ENCODE data around the gene FSTL1.

The FSTL1 gene

GRCh38 chr3:120436523-120437050, 14.2 kb downstream of the FSTL1 start:
- Histone ChIP-seq H3K4me3 (ENCODE audit: low read depth, low read length) (no peak overlapping the region), H3K27me3 (ENCODE audit: control insufficient read depth, insufficient read depth, low read length) (no peaks in the 10 kb centered on the region), H3K36me3 (ENCODE audit: control insufficient read depth, insufficient read depth, low read length) (no peaks in the 10 kb centered on the region), H3K4me1 (ENCODE audit: control insufficient read depth, insufficient read depth, low read length) (peaks cover 23% of the 10 kb centered on the region), H3K9me3 (ENCODE audit: control insufficient read depth, insufficient read depth, low read length) (no peaks in the 10 kb centered on the region), H3K9ac (ENCODE audit: low read depth, low read length) (no peak overlapping the region)

- H3K4me3 ChIP-seq (ENCODE audit: low read depth, low read length) = no peak overlapping the region
- H3K9me3 ChIP-seq (ENCODE audit: control insufficient read depth, insufficient read depth, low read length) = no peaks in the 10 kb centered on the region
- H3K27me3 ChIP-seq (ENCODE audit: control insufficient read depth, insufficient read depth, low read length) = no peaks in the 10 kb centered on the region
- no peak overlapping the region for H3K9ac ChIP-seq (ENCODE audit: low read depth, low read length)
- no peaks in the 10 kb centered on the region for H3K36me3 ChIP-seq (ENCODE audit: control insufficient read depth, insufficient read depth, low read length)
- peaks cover 23% of the 10 kb centered on the region for H3K4me1 ChIP-seq (ENCODE audit: control insufficient read depth, insufficient read depth, low read length)
These were observed 15.2 kb downstream of the FSTL1 start for GRCh38 chr3:120435621-120436020.

- H3K4me3 ChIP-seq (ENCODE audit: low read depth, low read length) = no peak overlapping the region
- no peaks in the 10 kb centered on the region for H3K27me3 ChIP-seq (ENCODE audit: control insufficient read depth, insufficient read depth, low read length)
- peaks cover 3% of the 10 kb centered on the region for H3K36me3 ChIP-seq (ENCODE audit: control insufficient read depth, insufficient read depth, low read length)
- H3K4me1 ChIP-seq (ENCODE audit: control insufficient read depth, insufficient read depth, low read length) = peaks cover 23% of the 10 kb centered on the region
- no peak overlapping the region for H3K9ac ChIP-seq (ENCODE audit: low read depth, low read length)
- H3K9me3 ChIP-seq (ENCODE audit: control insufficient read depth, insufficient read depth, low read length) = no peaks in the 10 kb centered on the region
These were observed 17.0 kb downstream of the FSTL1 start for GRCh38 chr3:120433662-120434331.

- Histone ChIP-seq H3K27me3 (ENCODE audit: control insufficient read depth, insufficient read depth, low read length) (no peaks in the 10 kb centered on the region), H3K4me3 (ENCODE audit: low read depth, low read length) (no peak overlapping the region), H3K36me3 (ENCODE audit: control insufficient read depth, insufficient read depth, low read length) (peaks cover 3% of the 10 kb centered on the region), H3K9ac (ENCODE audit: low read depth, low read length) (no peak overlapping the region), H3K4me1 (ENCODE audit: control insufficient read depth, insufficient read depth, low read length) (peaks cover 23% of the 10 kb centered on the region), H3K9me3 (ENCODE audit: control insufficient read depth, insufficient read depth, low read length) (no peaks in the 10 kb centered on the region)
These were observed 18.5 kb downstream of the FSTL1 start for GRCh38 chr3:120432150-120432860.

- Histone ChIP-seq H3K36me3 (ENCODE audit: control insufficient read depth, insufficient read depth, low read length) (peaks cover 3% of the 10 kb centered on the region), H3K9me3 (ENCODE audit: control insufficient read depth, insufficient read depth, low read length) (no peaks in the 10 kb centered on the region), H3K27me3 (ENCODE audit: control insufficient read depth, insufficient read depth, low read length) (no peaks in the 10 kb centered on the region), H3K9ac (ENCODE audit: low read depth, low read length) (no peak overlapping the region), H3K4me1 (ENCODE audit: control insufficient read depth, insufficient read depth, low read length) (peaks cover 13% of the 10 kb centered on the region), H3K4me3 (ENCODE audit: low read depth, low read length) (no peak overlapping the region)
These were observed 20.9 kb downstream of the FSTL1 start for GRCh38 chr3:120429921-120430361.

GRCh38 chr3:120428924-120429323, 21.9 kb downstream of the FSTL1 start:
- peaks cover 13% of the 10 kb centered on the region for H3K4me1 ChIP-seq (ENCODE audit: control insufficient read depth, insufficient read depth, low read length)
- no peak overlapping the region for H3K4me3 ChIP-seq (ENCODE audit: low read depth, low read length)
- H3K27me3 ChIP-seq (ENCODE audit: control insufficient read depth, insufficient read depth, low read length) = no peaks in the 10 kb centered on the region
- no peaks in the 10 kb centered on the region for H3K9me3 ChIP-seq (ENCODE audit: control insufficient read depth, insufficient read depth, low read length)
- no peak overlapping the region for H3K9ac ChIP-seq (ENCODE audit: low read depth, low read length)
- H3K36me3 ChIP-seq (ENCODE audit: control insufficient read depth, insufficient read depth, low read length) = peaks cover 3% of the 10 kb centered on the region

GRCh38 chr3:120427201-120427600, 23.6 kb downstream of the FSTL1 start:
- Histone ChIP-seq H3K36me3 (ENCODE audit: control insufficient read depth, insufficient read depth, low read length) (peaks cover 3% of the 10 kb centered on the region), H3K27me3 (ENCODE audit: control insufficient read depth, insufficient read depth, low read length) (no peaks in the 10 kb centered on the region), H3K9me3 (ENCODE audit: control insufficient read depth, insufficient read depth, low read length) (no peaks in the 10 kb centered on the region), H3K9ac (ENCODE audit: low read depth, low read length) (no peak overlapping the region), H3K4me1 (ENCODE audit: control insufficient read depth, insufficient read depth, low read length) (peaks cover 6% of the 10 kb centered on the region), H3K4me3 (ENCODE audit: low read depth, low read length) (no peak overlapping the region)

GRCh38 chr3:120425572-120426250, 25.1 kb downstream of the FSTL1 start:
- H3K9ac ChIP-seq (ENCODE audit: low read depth, low read length) = no peak overlapping the region
- H3K4me1 ChIP-seq (ENCODE audit: control insufficient read depth, insufficient read depth, low read length) = no peaks in the 10 kb centered on the region
- H3K27me3 ChIP-seq (ENCODE audit: control insufficient read depth, insufficient read depth, low read length) = no peaks in the 10 kb centered on the region
- H3K9me3 ChIP-seq (ENCODE audit: control insufficient read depth, insufficient read depth, low read length) = no peaks in the 10 kb centered on the region
- H3K36me3 ChIP-seq (ENCODE audit: control insufficient read depth, insufficient read depth, low read length) = peaks cover 3% of the 10 kb centered on the region
- H3K4me3 ChIP-seq (ENCODE audit: low read depth, low read length) = no peak overlapping the region

- peaks cover 3% of the 10 kb centered on the region for H3K36me3 ChIP-seq (ENCODE audit: control insufficient read depth, insufficient read depth, low read length)
- no peak overlapping the region for H3K9ac ChIP-seq (ENCODE audit: low read depth, low read length)
- H3K4me1 ChIP-seq (ENCODE audit: control insufficient read depth, insufficient read depth, low read length) = no peaks in the 10 kb centered on the region
- no peaks in the 10 kb centered on the region for H3K27me3 ChIP-seq (ENCODE audit: control insufficient read depth, insufficient read depth, low read length)
- no peak overlapping the region for H3K4me3 ChIP-seq (ENCODE audit: low read depth, low read length)
- H3K9me3 ChIP-seq (ENCODE audit: control insufficient read depth, insufficient read depth, low read length) = no peaks in the 10 kb centered on the region
These were observed 25.7 kb downstream of the FSTL1 start for GRCh38 chr3:120424976-120425570.

GRCh38 chr3:120424506-120424905, 26.3 kb downstream of the FSTL1 start:
- no peaks in the 10 kb centered on the region for H3K36me3 ChIP-seq (ENCODE audit: control insufficient read depth, insufficient read depth, low read length)
- H3K4me1 ChIP-seq (ENCODE audit: control insufficient read depth, insufficient read depth, low read length) = peaks cover under 1% of the 10 kb centered on the region
- no peaks in the 10 kb centered on the region for H3K27me3 ChIP-seq (ENCODE audit: control insufficient read depth, insufficient read depth, low read length)
- no peaks in the 10 kb centered on the region for H3K9me3 ChIP-seq (ENCODE audit: control insufficient read depth, insufficient read depth, low read length)
- H3K4me3 ChIP-seq (ENCODE audit: low read depth, low read length) = no peak overlapping the region
- no peak overlapping the region for H3K9ac ChIP-seq (ENCODE audit: low read depth, low read length)

- peaks cover 7% of the 10 kb centered on the region for H3K4me1 ChIP-seq (ENCODE audit: control insufficient read depth, insufficient read depth, low read length)
- no peaks in the 10 kb centered on the region for H3K27me3 ChIP-seq (ENCODE audit: control insufficient read depth, insufficient read depth, low read length)
- no peak overlapping the region for H3K4me3 ChIP-seq (ENCODE audit: low read depth, low read length)
- no peaks in the 10 kb centered on the region for H3K36me3 ChIP-seq (ENCODE audit: control insufficient read depth, insufficient read depth, low read length)
- no peaks in the 10 kb centered on the region for H3K9me3 ChIP-seq (ENCODE audit: control insufficient read depth, insufficient read depth, low read length)
- no peak overlapping the region for H3K9ac ChIP-seq (ENCODE audit: low read depth, low read length)
These were observed 27.4 kb downstream of the FSTL1 start for GRCh38 chr3:120423432-120423831.

All from iPS-15b (cell line).